Left lung (tissue), 10 donors: ENCODE measurements around the gene HSD11B1. TPM values are rescaled to one million over a fixed set of nuclear protein-coding genes. Genes with fewer than 3 reads are reported as not detected.

ENCODE experiments used
- ATAC-seq: fragments of 200-7000 bp; cut with Tn5 transposase; one replicate; pipeline ENCODE4 v1.9.1; 2020; ENCODE audit warnings: moderate library complexity
- DNase-seq, 4 donors: peaks; one replicate each; pipeline ENCODE4 v3.0.0-alpha.2; 2013 to 2020
- H3K27ac ChIP-seq, 2 donors: fragments of 200-600 bp; sonication (generic) in 1 of 2; one replicate each; pipeline versions ENCODE4 v1.5.0 to v1.8.0; 2020 to 2021
- H3K27me3 ChIP-seq, 2 donors: fragments of 200-600 bp; sonication (generic) in 1 of 2; one replicate each; pipeline versions ENCODE4 v1.5.0 to v1.8.0; 2020 to 2021
- H3K36me3 ChIP-seq, 2 donors: fragments of 200-600 bp; sonication (generic) in 1 of 2; one replicate each; pipeline versions ENCODE4 v1.5.0 to v1.8.0; 2020 to 2021
- H3K4me1 ChIP-seq, 2 donors: fragments of 200-600 bp; one replicate each; pipeline ENCODE4 v1.8.0; 2021
- H3K4me3 ChIP-seq, 2 donors: fragments of 200-600 bp; sonication (generic) in 1 of 2; one replicate each; pipeline versions ENCODE4 v1.5.0 to v1.8.0; 2020 to 2021; ENCODE audit warnings: mild to moderate bottlenecking in 1 of 2
- H3K9me3 ChIP-seq, 2 donors: fragments of 200-600 bp; sonication (generic) in 1 of 2; one replicate each; pipeline versions ENCODE4 v1.5.0 to v1.8.0; 2020 to 2021
- CTCF ChIP-seq, 2 donors: fragments of 200-600 bp; sonication (generic) in 1 of 2; IDR thresholded peaks; one replicate each; pipeline versions ENCODE4 v1.5.0 to v1.8.0; 2021; ENCODE audit warnings: antibody characterized with exemption in 2 of 2
- intact Hi-C, 2 donors: fragments of 100-400 bp; cut with DNase I; formaldehyde crosslinking; loops; one replicate each; pipeline versions ENCODE4 v1.11.2 to v1.14.2; 2022
- polyA plus RNA-seq, 6 donors: library from polyadenylated mRNA; unstranded; fragments of 120-200 nt; gene quantifications; one replicate each; pipeline ENCODE4 v1.2.1, GENCODE V29; 2013; ENCODE audit not compliant: insufficient read length in 6 of 6
- total RNA-seq, 2 donors: library from RNA; stranded (reverse); fragmentation: NEBNext Ultra II Directional; extraction: Animal tissue kit (Norgen Biotek cat#: 25700); gene quantifications; one replicate each; pipeline ENCODE4 v1.2.1, GENCODE V29; 2021
- donor health status: DM: no; HTN: yes; CAD: no.
- donor health status: DM: no; HTN: no; CAD: no.

HSD11B1 gene
- total and polyA plus RNA-seq, 8 donors: 5.1 to 30.7 (median 7.0) TPM

DNA sequence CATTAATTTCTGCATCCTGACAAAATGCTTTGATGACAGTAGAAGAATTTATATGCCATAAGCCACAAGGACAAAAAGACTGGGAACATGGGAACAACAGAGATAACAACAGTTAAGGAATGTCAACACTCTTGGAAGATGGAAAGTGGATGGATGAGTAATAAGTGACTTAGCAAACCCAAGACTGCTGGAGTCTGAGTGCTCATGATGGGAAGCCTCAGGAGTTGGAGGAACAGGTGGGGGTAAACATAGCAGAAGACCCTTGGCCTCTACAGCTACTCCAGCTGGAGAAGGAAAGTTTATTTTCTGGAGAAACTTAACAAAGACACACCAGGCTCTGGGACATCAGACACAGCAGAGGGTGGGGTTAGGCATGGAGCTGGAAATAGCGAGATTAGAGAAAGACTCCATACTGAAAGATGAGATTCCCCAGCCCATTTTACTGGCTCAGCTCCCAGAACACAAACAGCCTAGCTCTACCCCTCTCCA is 15.9 kb upstream of the HSD11B1 start:
- Histone ChIP-seq H3K27me3 (peaks cover 0 to 9% of the 10 kb centered on the region in 2 donors), H3K4me3 (no peak overlapping the region), H3K9me3 (no peaks in the 10 kb centered on the region), H3K27ac (no peak overlapping the region), H3K36me3 (no peaks in the 10 kb centered on the region), H3K4me1 (peaks cover 11 to 43% of the 10 kb centered on the region in 2 donors)
- intact Hi-C loops: loop anchor here in 1 of 2 donors (10.0 kb wide), 1 partner anchor 114 kb away; no protein-coding TSS in a partner anchor
- no peak for TF ChIP-seq CTCF (IDR thresholded peaks at IDR 0.05)
- ATAC-seq (peak; percentile 27), DNase-seq (no peak)

- no peaks in the 10 kb centered on the region for H3K36me3 ChIP-seq
- DNase-seq: no peak
- no peaks in the 10 kb centered on the region for H3K9me3 ChIP-seq
- peak; percentile 12 for ATAC-seq
- intact Hi-C loops: loop anchor here in 1 of 2 donors (10.0 kb wide), 1 partner anchor 115 kb away; no protein-coding TSS in a partner anchor
- H3K27ac ChIP-seq: no peak overlapping the region
- peaks cover 11 to 43% of the 10 kb centered on the region in 2 donors for H3K4me1 ChIP-seq
- peaks cover 0 to 2% of the 10 kb centered on the region in 2 donors for H3K27me3 ChIP-seq
- no peak overlapping the region for H3K4me3 ChIP-seq
- TF ChIP-seq CTCF (IDR thresholded peaks at IDR 0.05): no peak
Measured at GRCh38 chr1:209689477-209689876, 15.2 kb upstream of the HSD11B1 start.

- ATAC-seq (no peak), DNase-seq (no peak)
- TF ChIP-seq CTCF (IDR thresholded peaks at IDR 0.05): no peak
- Histone ChIP-seq H3K36me3 (no peaks in the 10 kb centered on the region), H3K9me3 (no peaks in the 10 kb centered on the region), H3K27me3 (no peaks in the 10 kb centered on the region), H3K4me3 (no peak overlapping the region), H3K27ac (no peak overlapping the region), H3K4me1 (peaks cover 11 to 38% of the 10 kb centered on the region in 2 donors)
- intact Hi-C loops: loop anchor here in 1 of 2 donors (5.0 kb wide), 1 partner anchor 109 kb away; the partner anchor contains the start of gene CAMK1G
Measured at GRCh38 chr1:209691237-209691636, 13.4 kb upstream of the HSD11B1 start.

- Histone ChIP-seq H3K4me3 (no peak overlapping the region), H3K36me3 (no peaks in the 10 kb centered on the region), H3K4me1 (peaks cover 10 to 33% of the 10 kb centered on the region in 2 donors), H3K27ac (peak overlapping the region in 1 of 2 donors; percentile 45), H3K9me3 (no peaks in the 10 kb centered on the region), H3K27me3 (no peaks in the 10 kb centered on the region)
- ATAC-seq (no peak), DNase-seq (no peak)
- no peak for TF ChIP-seq CTCF (IDR thresholded peaks at IDR 0.05)
- intact Hi-C loops: loop anchor here in 1 of 2 donors (5.0 kb wide), 1 partner anchor 110 kb away; the partner anchor contains the start of gene CAMK1G
Measured at GRCh38 chr1:209692296-209692695, 12.3 kb upstream of the HSD11B1 start.

- intact Hi-C loops: loop anchor here in 1 of 2 donors (5.0 kb wide), 1 partner anchor 111 kb away; the partner anchor contains the start of gene CAMK1G
- DNase-seq (peak; percentile 45 to 89 (median 76)), ATAC-seq (peak; percentile 86)
- peak; percentile 76 to 82 for TF ChIP-seq CTCF (IDR thresholded peaks at IDR 0.05)
- H3K27me3 ChIP-seq: no peaks in the 10 kb centered on the region
- peaks cover 6 to 30% of the 10 kb centered on the region in 2 donors for H3K4me1 ChIP-seq
- no peaks in the 10 kb centered on the region for H3K9me3 ChIP-seq
- H3K36me3 ChIP-seq: no peaks in the 10 kb centered on the region
- no peak overlapping the region for H3K27ac ChIP-seq
- no peak overlapping the region for H3K4me3 ChIP-seq
Measured at GRCh38 chr1:209692745-209693504, 11.7 kb upstream of the HSD11B1 start.
